Tibial nerve (tissue), 4 donors: ENCODE measurements around the gene MCF2L. TPM values are rescaled to one million over a fixed set of nuclear protein-coding genes. Genes with fewer than 3 reads are reported as not detected.

ENCODE experiments used
- DNase-seq, 2 donors: peaks; one replicate each; pipeline ENCODE4 v3.0.0-alpha.2; 2019; ENCODE audit warnings: low spot score in 2 of 2
- H3K27ac ChIP-seq, 4 donors: fragments of 200-600 bp; sonication (generic) in 3 of 4; one replicate each; pipeline ENCODE4 v1.5.1; 2017 to 2019; ENCODE audit warnings: mild to moderate bottlenecking in 1 of 4
- H3K27me3 ChIP-seq, 2 donors: fragments of 200-600 bp; sonication (generic) in 1 of 2; one replicate each; pipeline versions ENCODE4 v1.5.1 to v1.6.0; 2017 to 2019
- H3K36me3 ChIP-seq, 3 donors: fragments of 200-600 bp; sonication (generic); one replicate each; pipeline ENCODE4 v1.5.1; 2018 to 2019
- H3K4me1 ChIP-seq, 4 donors: fragments of 200-600 bp; sonication (generic) in 3 of 4; one replicate each; pipeline ENCODE4 v1.5.1; 2017 to 2019
- H3K4me3 ChIP-seq, 4 donors: fragments of 200-600 bp; sonication (generic) in 3 of 4; one replicate each; pipeline ENCODE4 v1.5.1; 2017 to 2019; ENCODE audit warnings: mild to moderate bottlenecking in 1 of 4, moderate library complexity in 1 of 4
- H3K9me3 ChIP-seq, 4 donors: fragments of 200-600 bp; sonication (generic) in 3 of 4; one replicate each; pipeline ENCODE4 v1.5.1; 2017 to 2019
- CTCF ChIP-seq, 5 experiments: fragments of 200-600 bp in 3 of 5; fragments of 450-650 bp in 2 of 5; sonication (generic) in 3 of 5; IDR thresholded peaks; one replicate each; pipeline ENCODE4 v1.5.1; 2016 to 2019; ENCODE audit warnings: antibody characterized with exemption in 5 of 5, mild to moderate bottlenecking in 3 of 5, moderate library complexity in 2 of 5
- EP300 ChIP-seq, 2 donors: sonication (generic); formaldehyde crosslinking; IDR thresholded peaks; one replicate each; pipeline ENCODE4 v1.6.1; 2017; ENCODE audit warnings: antibody characterized with exemption in 2 of 2, mild to moderate bottlenecking in 1 of 2
- POLR2A ChIP-seq, 2 donors: fragments of 450-650 bp; IDR thresholded peaks; one replicate each; pipeline ENCODE4 v1.6.1; 2017; ENCODE audit warnings: antibody characterized with exemption in 2 of 2, mild to moderate bottlenecking in 2 of 2, moderate library complexity in 2 of 2
- WGBS, 2 donors: methylation state at CpG; one replicate each; pipeline ENCODE4 v1.1.5; 2018; 5-methylcytosine and 5-hydroxymethylcytosine counted together
- total RNA-seq, 4 donors: library from RNA; depleted of rRNA; stranded (reverse); fragments of >200 nt; gene quantifications; one replicate each; pipeline ENCODE4 v1.1.0, GENCODE V29; 2016

MCF2L gene
- total RNA-seq, 4 donors from 2014 or later, result 30.1 to 82.6 (median 45.3) TPM

GRCh38 chr13:113021811-113022210 is 52.8 kb downstream of the MCF2L start:
- 75 to 84% methylated on average over 2 to 7 of the region's 7 CpGs for WGBS, 2 donors
- Histone ChIP-seq H3K4me1 (peaks cover 0 to 7% (median 0%) of the 10 kb centered on the region in 4 donors), H3K9me3 (peaks cover 0 to 8% (median 0%) of the 10 kb centered on the region in 4 donors), H3K27me3 (peaks cover 0 to 36% of the 10 kb centered on the region in 2 donors), H3K4me3 (no peak overlapping the region), H3K27ac (no peak overlapping the region), H3K36me3 (no peaks in the 10 kb centered on the region)
- TF ChIP-seq EP300 (IDR thresholded peaks at IDR 0.05) (no peak), CTCF (IDR thresholded peaks at IDR 0.05) (no peak), POLR2A (IDR thresholded peaks at IDR 0.05) (no peak)
- no peak for DNase-seq

- no peaks in the 10 kb centered on the region for H3K36me3 ChIP-seq
- WGBS, 2 donors, result 40 to 53% methylated on average over 16 to 18 of the region's 23 CpGs
- H3K9me3 ChIP-seq, result peaks cover 0 to 8% (median 0%) of the 10 kb centered on the region in 4 donors
- H3K4me1 ChIP-seq, result peaks cover 0 to 7% (median 0%) of the 10 kb centered on the region in 4 donors
- peaks cover 0 to 42% of the 10 kb centered on the region in 2 donors for H3K27me3 ChIP-seq
- TF ChIP-seq CTCF (IDR thresholded peaks at IDR 0.05) (no peak), POLR2A (IDR thresholded peaks at IDR 0.05) (no peak), EP300 (IDR thresholded peaks at IDR 0.05) (no peak)
- no peak overlapping the region for H3K27ac ChIP-seq
- no peak overlapping the region for H3K4me3 ChIP-seq
- no peak for DNase-seq
These were observed 53.4 kb downstream of the MCF2L start for GRCh38 chr13:113022391-113022744.

- 32 to 36% methylated on average over 33 to 39 of the region's 39 CpGs for WGBS, 2 donors
- Histone ChIP-seq H3K4me3 (no peak overlapping the region), H3K4me1 (peaks cover 0 to 7% (median 0%) of the 10 kb centered on the region in 4 donors), H3K9me3 (peaks cover 0 to 8% (median 0%) of the 10 kb centered on the region in 4 donors), H3K27me3 (peaks cover 0 to 46% of the 10 kb centered on the region in 2 donors), H3K27ac (no peak overlapping the region), H3K36me3 (no peaks in the 10 kb centered on the region)
- DNase-seq, result no peak
- TF ChIP-seq POLR2A (IDR thresholded peaks at IDR 0.05) (no peak), CTCF (IDR thresholded peaks at IDR 0.05) (no peak), EP300 (IDR thresholded peaks at IDR 0.05) (no peak)
These were observed 53.9 kb downstream of the MCF2L start for GRCh38 chr13:113022745-113023574.

- Histone ChIP-seq H3K4me3 (no peak overlapping the region), H3K4me1 (peaks cover 0 to 7% (median 0%) of the 10 kb centered on the region in 4 donors), H3K27me3 (peaks cover 0 to 46% of the 10 kb centered on the region in 2 donors), H3K36me3 (no peaks in the 10 kb centered on the region), H3K9me3 (peaks cover 0 to 8% (median 0%) of the 10 kb centered on the region in 4 donors), H3K27ac (no peak overlapping the region)
- 58 to 67% methylated on average over 16 of the region's 16 CpGs for WGBS, 2 donors
- TF ChIP-seq EP300 (IDR thresholded peaks at IDR 0.05) (no peak), POLR2A (IDR thresholded peaks at IDR 0.05) (no peak), CTCF (IDR thresholded peaks at IDR 0.05) (no peak)
- no peak for DNase-seq
These were observed 54.8 kb downstream of the MCF2L start for GRCh38 chr13:113023694-113024430.

- DNase-seq, result no peak
- H3K27me3 ChIP-seq, result peaks cover 0 to 46% of the 10 kb centered on the region in 2 donors
- WGBS, 2 donors, result 85 to 86% methylated on average over 13 of the region's 13 CpGs
- H3K4me3 ChIP-seq, result no peak overlapping the region
- peaks cover 0 to 8% (median 0%) of the 10 kb centered on the region in 4 donors for H3K9me3 ChIP-seq
- TF ChIP-seq POLR2A (IDR thresholded peaks at IDR 0.05), result no peak
- no peak for TF ChIP-seq EP300 (IDR thresholded peaks at IDR 0.05)
- TF ChIP-seq CTCF (IDR thresholded peaks at IDR 0.05), result no peak
- no peaks in the 10 kb centered on the region for H3K36me3 ChIP-seq
- peaks cover 0 to 7% (median 0%) of the 10 kb centered on the region in 4 donors for H3K4me1 ChIP-seq
- no peak overlapping the region for H3K27ac ChIP-seq
These were observed 55.5 kb downstream of the MCF2L start for GRCh38 chr13:113024466-113024865.
